Epithelial cell of proximal tubule (primary cell): Measurements from ENCODE around the gene PLCG2. TPM values are rescaled to one million over a fixed set of nuclear protein-coding genes. Genes with fewer than 3 reads are reported as not detected.

Experiments used
- DNase-seq: peaks from one replicate; pipeline ENCODE4 v3.0.0-alpha.2; 2011; ENCODE audit warnings: low read depth
- H3K4me3 ChIP-seq: 2 replicates; pipeline ENCODE4 v1.5.1; 2011; ENCODE audit warnings: low read depth, mild to moderate bottlenecking, low read length
- total RNA-seq: library from RNA; depleted of rRNA; stranded (reverse); fragments of >200 nt; gene quantifications from 2 replicates; pipeline ENCODE4 v1.2.3, GENCODE V29; 2015
- TF ChIP-seq, protein P1 (sequence below): conservative IDR thresholded peaks from 2 replicates; pipeline ENCODE4 v1.5.1; 2012; ENCODE audit warnings: low read depth, mild to moderate bottlenecking, low read length

PLCG2 gene
- total RNA-seq, 1 donor from 2014 or later, result 0.58 TPM

DNA sequence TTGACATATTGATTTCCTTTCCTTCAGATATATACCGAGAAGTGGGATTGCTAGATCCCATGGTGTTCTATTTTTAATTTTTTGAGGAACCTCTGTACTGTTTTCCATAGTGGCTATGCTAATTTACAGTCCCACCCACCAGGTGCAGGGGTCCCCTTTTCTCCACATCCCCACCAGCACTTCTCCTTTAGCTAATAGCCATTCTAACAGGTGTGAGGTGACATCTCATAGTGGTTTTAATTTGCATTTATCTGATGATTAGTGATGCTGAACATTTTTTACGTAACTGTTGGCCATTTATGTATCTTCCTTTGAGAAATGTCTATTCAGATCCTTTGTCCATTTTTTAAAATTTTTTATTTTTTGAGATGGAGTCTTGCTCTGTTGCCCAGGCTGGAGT is 138.3 kb downstream of the PLCG2 start:
- no peak for DNase-seq
- TF ChIP-seq, protein P1, sequence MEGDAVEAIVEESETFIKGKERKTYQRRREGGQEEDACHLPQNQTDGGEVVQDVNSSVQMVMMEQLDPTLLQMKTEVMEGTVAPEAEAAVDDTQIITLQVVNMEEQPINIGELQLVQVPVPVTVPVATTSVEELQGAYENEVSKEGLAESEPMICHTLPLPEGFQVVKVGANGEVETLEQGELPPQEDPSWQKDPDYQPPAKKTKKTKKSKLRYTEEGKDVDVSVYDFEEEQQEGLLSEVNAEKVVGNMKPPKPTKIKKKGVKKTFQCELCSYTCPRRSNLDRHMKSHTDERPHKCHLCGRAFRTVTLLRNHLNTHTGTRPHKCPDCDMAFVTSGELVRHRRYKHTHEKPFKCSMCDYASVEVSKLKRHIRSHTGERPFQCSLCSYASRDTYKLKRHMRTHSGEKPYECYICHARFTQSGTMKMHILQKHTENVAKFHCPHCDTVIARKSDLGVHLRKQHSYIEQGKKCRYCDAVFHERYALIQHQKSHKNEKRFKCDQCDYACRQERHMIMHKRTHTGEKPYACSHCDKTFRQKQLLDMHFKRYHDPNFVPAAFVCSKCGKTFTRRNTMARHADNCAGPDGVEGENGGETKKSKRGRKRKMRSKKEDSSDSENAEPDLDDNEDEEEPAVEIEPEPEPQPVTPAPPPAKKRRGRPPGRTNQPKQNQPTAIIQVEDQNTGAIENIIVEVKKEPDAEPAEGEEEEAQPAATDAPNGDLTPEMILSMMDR, result no peak
- H3K4me3 ChIP-seq, result no peak overlapping the region

DNA sequence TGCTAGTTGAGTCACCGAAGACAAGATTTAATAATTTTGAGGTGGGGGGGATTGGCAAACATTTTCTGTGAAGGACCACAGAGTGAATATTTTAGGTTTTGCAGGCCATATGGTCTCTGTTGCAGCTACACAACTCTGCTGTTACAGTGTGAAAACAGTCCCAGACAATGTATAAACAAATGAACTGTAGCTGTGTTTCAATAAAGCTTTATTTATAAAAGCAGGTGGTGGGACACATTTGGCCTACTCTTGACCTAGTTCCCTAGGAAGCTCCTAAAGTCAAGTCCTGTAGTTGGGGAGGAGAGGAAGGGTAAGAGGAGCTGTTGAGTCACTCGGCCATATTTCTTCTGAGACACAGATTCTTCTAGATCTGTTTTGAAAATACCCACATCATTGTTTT is 139.8 kb downstream of the PLCG2 start:
- DNase-seq, result no peak
- H3K4me3 ChIP-seq, result no peak overlapping the region
- TF ChIP-seq, protein P1, result no peak

DNA sequence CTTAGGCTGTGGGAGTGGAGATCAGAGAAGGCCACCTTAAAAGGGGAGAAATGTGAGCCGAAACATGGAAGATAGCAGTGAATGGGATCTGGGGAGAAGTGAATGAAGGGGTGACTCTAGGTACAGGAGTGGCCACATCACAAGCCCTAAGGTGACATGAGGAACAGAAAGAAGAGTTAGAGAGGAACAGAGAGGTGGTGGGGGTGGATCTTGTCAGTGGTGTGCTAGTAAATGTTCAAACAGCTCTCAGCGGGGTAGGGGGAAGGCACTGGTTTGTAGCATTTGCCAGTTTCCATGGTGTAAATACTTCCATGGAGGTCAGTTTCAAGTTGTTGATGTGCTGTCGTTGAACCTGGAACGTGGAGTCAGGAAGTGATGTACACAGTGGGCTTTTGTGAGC is 141.4 kb downstream of the PLCG2 start:
- H3K4me3 ChIP-seq, result no peak overlapping the region
- no peak for DNase-seq
- TF ChIP-seq, protein P1, result no peak

DNA sequence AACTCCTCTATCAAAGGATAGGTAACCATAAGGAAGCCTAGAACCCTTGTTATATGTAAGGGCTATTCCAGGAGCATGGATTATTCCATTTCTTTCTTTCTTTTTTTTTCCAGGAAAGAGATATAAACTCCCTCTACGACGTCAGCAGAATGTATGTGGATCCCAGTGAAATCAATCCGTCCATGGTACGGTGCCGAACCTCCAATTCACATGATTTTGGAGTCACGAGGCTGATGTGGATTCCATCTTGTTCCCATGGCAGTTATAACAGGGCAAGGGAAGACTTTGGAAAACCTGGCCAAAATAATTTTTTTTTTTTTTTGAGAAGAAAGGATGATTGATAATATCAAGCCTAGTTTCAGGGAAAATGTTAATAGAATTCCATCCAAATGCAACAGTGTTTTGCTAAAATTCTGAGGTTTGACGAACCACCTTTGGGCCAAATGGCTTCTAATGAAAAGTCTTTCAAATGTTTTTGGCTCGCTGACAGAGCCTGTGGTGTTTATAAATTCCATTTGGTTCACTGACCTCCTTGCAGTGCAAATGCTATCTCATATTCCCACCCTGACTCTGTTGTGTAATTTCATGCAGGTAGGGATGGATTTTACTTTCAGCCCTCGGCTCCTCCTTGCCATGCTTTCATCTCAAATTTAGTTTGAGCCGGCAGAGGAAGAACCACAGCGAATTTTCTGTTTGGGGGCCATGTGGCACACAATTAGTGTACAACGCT is 142.2 kb downstream of the PLCG2 start:
- TF ChIP-seq, protein P1, result no peak
- DNase-seq, result no peak
- no peak overlapping the region for H3K4me3 ChIP-seq

DNA sequence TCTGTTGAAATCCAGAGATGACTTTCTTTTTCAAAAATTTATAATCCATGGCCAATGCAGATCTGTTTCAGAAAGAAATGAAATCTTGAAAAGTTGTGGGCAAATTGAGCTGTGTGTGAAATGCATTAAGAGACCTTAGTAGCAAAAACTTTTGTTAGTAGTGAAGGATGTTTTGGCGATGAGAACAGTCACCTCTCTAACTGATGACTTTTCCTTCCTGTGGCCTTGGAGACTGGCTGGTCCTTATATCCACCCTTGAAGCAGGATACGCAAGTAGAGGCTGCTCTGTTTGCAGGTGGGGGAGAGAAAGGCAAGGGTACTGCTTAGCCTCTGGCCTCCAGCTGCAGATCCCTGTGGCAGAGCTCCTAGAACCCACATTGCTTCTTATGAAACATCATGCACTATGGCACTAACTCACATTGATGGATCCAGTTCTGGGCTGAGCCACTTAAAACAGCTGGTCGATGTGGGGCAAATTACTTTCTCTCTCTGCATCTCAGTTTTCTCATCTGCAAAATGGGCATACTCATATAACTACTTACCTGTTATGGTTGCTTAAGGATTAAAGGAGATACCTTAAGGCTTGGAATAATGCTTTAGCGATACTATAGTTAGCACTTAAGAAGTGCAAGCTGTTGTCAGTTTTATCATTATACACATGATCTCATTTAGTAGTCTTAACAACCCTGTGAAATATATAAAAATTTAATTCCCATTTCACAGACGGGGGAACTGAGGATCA is 142.9 kb downstream of the PLCG2 start:
- DNase-seq, result no peak
- no peak overlapping the region for H3K4me3 ChIP-seq
- TF ChIP-seq, protein P1, result no peak

DNA sequence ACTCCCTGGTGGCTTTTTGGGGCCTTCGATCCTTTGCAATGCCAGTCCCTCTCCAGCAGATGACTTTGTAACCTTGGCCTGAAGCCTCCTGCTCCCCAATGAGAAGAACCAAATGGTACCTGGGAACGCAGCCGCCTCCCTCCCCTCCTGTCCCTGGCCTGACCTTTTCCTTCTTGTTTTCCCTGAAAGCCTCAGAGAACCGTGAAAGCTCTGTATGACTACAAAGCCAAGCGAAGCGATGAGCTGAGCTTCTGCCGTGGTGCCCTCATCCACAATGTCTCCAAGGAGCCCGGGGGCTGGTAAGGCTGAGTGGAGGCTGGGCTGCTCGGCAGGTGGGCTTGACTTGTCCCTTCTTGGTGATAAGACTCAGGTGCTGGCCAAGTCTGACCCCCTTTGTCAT is 144.2 kb downstream of the PLCG2 start:
- DNase-seq, result no peak
- H3K4me3 ChIP-seq, result no peak overlapping the region
- TF ChIP-seq, protein P1, result no peak

DNA sequence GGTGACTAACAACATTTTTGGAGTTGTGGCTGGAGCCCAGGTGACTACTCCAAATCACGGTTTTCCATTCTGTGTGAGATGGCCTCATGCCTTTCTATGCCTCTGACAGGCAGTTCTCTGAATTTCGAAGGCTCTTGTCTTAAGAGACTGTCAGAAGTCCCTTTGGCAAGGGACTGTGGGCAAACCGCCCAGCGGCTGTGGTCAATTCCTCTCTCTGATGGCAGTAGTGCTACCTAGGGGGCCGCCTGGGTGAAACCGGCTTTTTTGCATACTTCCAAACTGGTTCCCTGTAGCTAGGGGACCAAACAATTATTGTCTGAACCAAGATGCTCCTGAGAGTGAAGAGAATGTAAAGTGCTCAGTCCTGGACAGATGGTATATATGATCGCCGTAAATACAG is 145.9 kb downstream of the PLCG2 start:
- TF ChIP-seq, protein P1, result no peak
- H3K4me3 ChIP-seq, result no peak overlapping the region
- DNase-seq, result no peak
